Measurements from ENCODE around the gene TEX13D.
A peak's percentile ranks its signal among the peaks of the same experiment; 100 is the strongest.

Gene TEX13D

GRCh38 chrX:124342174-124342867, 9.9 kb downstream of the TEX13D start:
- Mint-ChIP-seq H3K4me3 (peak overlapping the region; percentile 50), H3K4me1 (ENCODE audit: low read depth) (peaks cover 72% of the 10 kb centered on the region), H3K36me3 (ENCODE audit: low read depth) (no peaks in the 10 kb centered on the region)

GRCh38 chrX:124343016-124343415, 10.6 kb downstream of the TEX13D start:
- H3K4me1 Mint-ChIP-seq (ENCODE audit: low read depth): peaks cover 69% of the 10 kb centered on the region
- H3K4me3 Mint-ChIP-seq: peak overlapping the region; percentile 50
- H3K36me3 Mint-ChIP-seq (ENCODE audit: low read depth): no peaks in the 10 kb centered on the region
- no peaks in the 10 kb centered on the region for H3K9me3 Mint-ChIP-seq
- H3K27me3 Mint-ChIP-seq: no peaks in the 10 kb centered on the region
- peak overlapping the region; percentile 95 for H3K27ac Mint-ChIP-seq

More at GRCh38 chrX:124342174-124342867, 9.9 kb downstream of the TEX13D start:
- peak overlapping the region; percentile 95 for H3K27ac Mint-ChIP-seq
- no peaks in the 10 kb centered on the region for H3K9me3 Mint-ChIP-seq
- no peaks in the 10 kb centered on the region for H3K27me3 Mint-ChIP-seq

GRCh38 chrX:124344246-124344645, 11.8 kb downstream of the TEX13D start:
- H3K4me1 Mint-ChIP-seq (ENCODE audit: low read depth): peaks cover 67% of the 10 kb centered on the region
- H3K9me3 Mint-ChIP-seq: no peaks in the 10 kb centered on the region
- peak overlapping the region; percentile 95 for H3K27ac Mint-ChIP-seq
- peak overlapping the region; percentile 70 for H3K4me3 Mint-ChIP-seq
- H3K36me3 Mint-ChIP-seq (ENCODE audit: low read depth): no peaks in the 10 kb centered on the region
- no peaks in the 10 kb centered on the region for H3K27me3 Mint-ChIP-seq

- Mint-ChIP-seq H3K27ac (peak within 1 kb of the TSS; percentile 95), H3K36me3 (ENCODE audit: low read depth) (no peaks in the 10 kb centered on the region), H3K4me1 (ENCODE audit: low read depth) (peaks cover 49% of the 10 kb centered on the region), H3K27me3 (no peaks in the 10 kb centered on the region), H3K9me3 (no peaks in the 10 kb centered on the region), H3K4me3 (peak within 1 kb of the TSS; percentile 93)
Observed at GRCh38 chrX:124346117-124346876, 13.8 kb downstream of the TEX13D start, which contains the start of gene SH2D1A. Gene SH2D1A, plus strand, starts transcription at chrX:124346563. Its CDS starts 80 bp downstream, at chrX:124346643.

- H3K27me3 Mint-ChIP-seq: no peaks in the 10 kb centered on the region
- peak overlapping the region; percentile 95 for H3K27ac Mint-ChIP-seq
- peak overlapping the region; percentile 93 for H3K4me3 Mint-ChIP-seq
- peaks cover 48% of the 10 kb centered on the region for H3K4me1 Mint-ChIP-seq (ENCODE audit: low read depth)
- no peaks in the 10 kb centered on the region for H3K36me3 Mint-ChIP-seq (ENCODE audit: low read depth)
- H3K9me3 Mint-ChIP-seq: no peaks in the 10 kb centered on the region
Observed at GRCh38 chrX:124346877-124347241, 14.4 kb downstream of the TEX13D start.

- Mint-ChIP-seq H3K36me3 (ENCODE audit: low read depth) (no peaks in the 10 kb centered on the region), H3K9me3 (no peaks in the 10 kb centered on the region), H3K27ac (peak overlapping the region; percentile 95), H3K27me3 (no peaks in the 10 kb centered on the region), H3K4me3 (peak overlapping the region; percentile 93), H3K4me1 (ENCODE audit: low read depth) (peaks cover 44% of the 10 kb centered on the region)
Observed at GRCh38 chrX:124347242-124347641, 14.8 kb downstream of the TEX13D start.

- Mint-ChIP-seq H3K4me1 (ENCODE audit: low read depth) (peaks cover 41% of the 10 kb centered on the region), H3K36me3 (ENCODE audit: low read depth) (no peaks in the 10 kb centered on the region), H3K27ac (peak overlapping the region; percentile 95), H3K4me3 (peak overlapping the region; percentile 93), H3K27me3 (no peaks in the 10 kb centered on the region), H3K9me3 (no peaks in the 10 kb centered on the region)
Observed at GRCh38 chrX:124348182-124348581, 15.7 kb downstream of the TEX13D start.

GRCh38 chrX:124348885-124349453, 16.5 kb downstream of the TEX13D start:
- H3K9me3 Mint-ChIP-seq: no peaks in the 10 kb centered on the region
- H3K36me3 Mint-ChIP-seq (ENCODE audit: low read depth): no peaks in the 10 kb centered on the region
- peaks cover 41% of the 10 kb centered on the region for H3K4me1 Mint-ChIP-seq (ENCODE audit: low read depth)
- H3K27ac Mint-ChIP-seq: peak overlapping the region; percentile 95
- peak overlapping the region; percentile 93 for H3K4me3 Mint-ChIP-seq
- H3K27me3 Mint-ChIP-seq: no peaks in the 10 kb centered on the region

GRCh38 chrX:124354648-124355047, 22.2 kb downstream of the TEX13D start:
- peak overlapping the region; percentile 86 for H3K27ac Mint-ChIP-seq
- no peaks in the 10 kb centered on the region for H3K9me3 Mint-ChIP-seq
- H3K4me3 Mint-ChIP-seq: peak overlapping the region; percentile 81
- H3K4me1 Mint-ChIP-seq (ENCODE audit: low read depth): peaks cover 60% of the 10 kb centered on the region
- H3K27me3 Mint-ChIP-seq: no peaks in the 10 kb centered on the region
- H3K36me3 Mint-ChIP-seq (ENCODE audit: low read depth): peaks cover 6% of the 10 kb centered on the region

- Mint-ChIP-seq H3K4me3 (peak overlapping the region; percentile 86), H3K27me3 (no peaks in the 10 kb centered on the region), H3K4me1 (ENCODE audit: low read depth) (peaks cover 66% of the 10 kb centered on the region), H3K36me3 (ENCODE audit: low read depth) (peaks cover 18% of the 10 kb centered on the region), H3K27ac (peak overlapping the region; percentile 96), H3K9me3 (no peaks in the 10 kb centered on the region)
Observed at GRCh38 chrX:124358800-124359383, 26.4 kb downstream of the TEX13D start.

- Mint-ChIP-seq H3K27me3 (no peaks in the 10 kb centered on the region), H3K27ac (peak overlapping the region; percentile 89), H3K9me3 (no peaks in the 10 kb centered on the region), H3K4me3 (peak overlapping the region; percentile 61), H3K36me3 (ENCODE audit: low read depth) (peaks cover 15% of the 10 kb centered on the region), H3K4me1 (ENCODE audit: low read depth) (peaks cover 61% of the 10 kb centered on the region)
Observed at GRCh38 chrX:124362072-124362471, 29.6 kb downstream of the TEX13D start.

- Mint-ChIP-seq H3K4me3 (peak overlapping the region; percentile 61), H3K27ac (peak overlapping the region; percentile 89)
Observed at GRCh38 chrX:124362761-124363160, 30.3 kb downstream of the TEX13D start.

GRCh38 chrX:124369722-124370121, 37.3 kb downstream of the TEX13D start:
- no peaks in the 10 kb centered on the region for H3K27me3 Mint-ChIP-seq
- H3K36me3 Mint-ChIP-seq (ENCODE audit: low read depth): peaks cover 32% of the 10 kb centered on the region
- H3K4me1 Mint-ChIP-seq (ENCODE audit: low read depth): peaks cover 38% of the 10 kb centered on the region
- no peak overlapping the region for H3K27ac Mint-ChIP-seq
- no peak overlapping the region for H3K4me3 Mint-ChIP-seq
- H3K9me3 Mint-ChIP-seq: no peaks in the 10 kb centered on the region

More at GRCh38 chrX:124362761-124363160, 30.3 kb downstream of the TEX13D start:
- H3K4me1 Mint-ChIP-seq (ENCODE audit: low read depth): peaks cover 60% of the 10 kb centered on the region
- peaks cover 12% of the 10 kb centered on the region for H3K36me3 Mint-ChIP-seq (ENCODE audit: low read depth)
- no peaks in the 10 kb centered on the region for H3K9me3 Mint-ChIP-seq
- no peaks in the 10 kb centered on the region for H3K27me3 Mint-ChIP-seq

- Mint-ChIP-seq H3K4me1 (ENCODE audit: low read depth) (peaks cover 25% of the 10 kb centered on the region), H3K27ac (no peak overlapping the region), H3K9me3 (no peaks in the 10 kb centered on the region), H3K4me3 (no peak overlapping the region), H3K36me3 (ENCODE audit: low read depth) (peaks cover 37% of the 10 kb centered on the region), H3K27me3 (no peaks in the 10 kb centered on the region)
Observed at GRCh38 chrX:124373348-124373747, 40.9 kb downstream of the TEX13D start.

GRCh38 chrX:124378643-124379042, 46.2 kb downstream of the TEX13D start:
- H3K9me3 Mint-ChIP-seq: no peaks in the 10 kb centered on the region
- no peaks in the 10 kb centered on the region for H3K27me3 Mint-ChIP-seq
- no peak overlapping the region for H3K27ac Mint-ChIP-seq
- H3K4me3 Mint-ChIP-seq: no peak overlapping the region
- peaks cover 23% of the 10 kb centered on the region for H3K36me3 Mint-ChIP-seq (ENCODE audit: low read depth)
- peaks cover 22% of the 10 kb centered on the region for H3K4me1 Mint-ChIP-seq (ENCODE audit: low read depth)
